Endothelial cell of hepatic sinusoid (primary cell): ENCODE measurements around the gene LTBP1.

Experiments used
- in situ Hi-C: cut with HindIII; loops from 2 replicates; pipeline ENCODE4 v1.10.0; 2017; ENCODE audit warnings: low sequenced_read_pairs

The LTBP1 gene

DNA sequence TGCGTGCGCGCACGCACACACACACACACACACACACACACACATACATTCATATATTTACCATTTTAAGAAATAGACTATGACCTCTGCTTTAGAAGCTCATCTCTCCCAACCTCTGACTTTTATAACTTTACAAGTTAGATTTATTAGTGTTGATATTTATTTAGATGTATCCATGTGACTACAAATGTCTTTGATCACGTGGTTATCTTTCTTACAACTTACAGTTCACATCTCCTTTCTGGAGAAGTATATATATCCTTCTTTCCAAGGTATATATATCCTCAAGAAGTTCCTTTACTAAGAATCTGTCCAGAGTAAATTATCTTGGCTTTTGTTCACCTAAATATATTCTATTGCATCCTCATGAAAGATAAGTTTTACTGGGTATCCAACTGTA, 16.3 kb upstream of the LTBP1 start:
- in situ Hi-C loops = no loop called here

DNA sequence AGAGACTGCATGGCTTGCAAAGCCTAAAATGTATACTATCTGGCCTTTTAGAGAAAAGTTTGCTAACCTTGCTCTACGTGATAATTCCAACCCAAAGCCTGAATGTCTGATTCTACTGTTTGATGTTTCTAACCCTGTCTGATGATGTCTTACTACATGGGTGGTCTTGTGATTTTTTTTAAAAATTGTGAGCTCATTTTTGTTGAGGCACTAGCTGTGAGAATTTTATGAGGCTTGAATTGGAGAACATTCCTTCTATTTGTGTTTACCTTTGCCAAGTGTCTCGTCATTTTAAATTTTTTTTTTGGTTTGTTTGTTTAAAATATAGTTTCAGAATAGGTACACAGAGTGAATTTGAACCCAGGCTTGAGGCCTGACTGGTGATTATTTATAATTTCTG, 15.2 kb upstream of the LTBP1 start:
- in situ Hi-C loops = no loop called here

DNA sequence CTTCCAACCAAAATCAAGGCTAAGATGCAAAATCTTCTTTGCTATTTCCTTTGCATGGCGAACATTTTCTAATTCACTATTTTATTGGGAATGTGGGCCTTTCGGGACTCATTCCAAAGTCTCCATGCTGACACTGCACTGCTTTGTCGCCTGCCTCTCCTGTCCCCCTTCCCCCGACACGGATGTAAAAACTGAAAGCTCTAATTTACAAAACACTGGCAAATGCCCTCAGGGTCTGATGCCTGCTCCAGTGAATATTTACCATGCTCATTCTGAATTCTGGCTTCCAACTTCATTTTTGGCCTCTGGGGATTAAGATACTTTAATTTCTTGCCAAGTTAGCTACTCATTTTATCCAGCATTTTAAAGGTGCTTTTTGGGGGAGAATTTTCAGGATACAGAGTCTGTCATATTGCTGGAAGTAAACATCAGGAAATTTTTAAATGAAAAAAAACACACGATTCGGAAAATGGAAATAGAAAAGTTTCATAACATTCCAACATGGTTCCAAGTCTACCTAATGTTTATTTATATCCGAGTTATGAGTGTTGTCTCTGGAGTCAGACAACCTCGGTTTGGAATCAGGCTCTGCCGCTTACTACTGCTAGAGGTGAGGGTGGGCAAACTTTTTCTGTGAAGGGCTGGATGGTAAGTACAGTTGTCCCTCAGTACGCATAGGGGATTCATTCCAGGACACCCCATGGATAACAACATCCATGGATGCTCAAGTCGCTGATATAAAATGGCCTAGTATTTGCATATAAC, 14.6 kb upstream of the LTBP1 start:
- in situ Hi-C loops = no loop called here

DNA sequence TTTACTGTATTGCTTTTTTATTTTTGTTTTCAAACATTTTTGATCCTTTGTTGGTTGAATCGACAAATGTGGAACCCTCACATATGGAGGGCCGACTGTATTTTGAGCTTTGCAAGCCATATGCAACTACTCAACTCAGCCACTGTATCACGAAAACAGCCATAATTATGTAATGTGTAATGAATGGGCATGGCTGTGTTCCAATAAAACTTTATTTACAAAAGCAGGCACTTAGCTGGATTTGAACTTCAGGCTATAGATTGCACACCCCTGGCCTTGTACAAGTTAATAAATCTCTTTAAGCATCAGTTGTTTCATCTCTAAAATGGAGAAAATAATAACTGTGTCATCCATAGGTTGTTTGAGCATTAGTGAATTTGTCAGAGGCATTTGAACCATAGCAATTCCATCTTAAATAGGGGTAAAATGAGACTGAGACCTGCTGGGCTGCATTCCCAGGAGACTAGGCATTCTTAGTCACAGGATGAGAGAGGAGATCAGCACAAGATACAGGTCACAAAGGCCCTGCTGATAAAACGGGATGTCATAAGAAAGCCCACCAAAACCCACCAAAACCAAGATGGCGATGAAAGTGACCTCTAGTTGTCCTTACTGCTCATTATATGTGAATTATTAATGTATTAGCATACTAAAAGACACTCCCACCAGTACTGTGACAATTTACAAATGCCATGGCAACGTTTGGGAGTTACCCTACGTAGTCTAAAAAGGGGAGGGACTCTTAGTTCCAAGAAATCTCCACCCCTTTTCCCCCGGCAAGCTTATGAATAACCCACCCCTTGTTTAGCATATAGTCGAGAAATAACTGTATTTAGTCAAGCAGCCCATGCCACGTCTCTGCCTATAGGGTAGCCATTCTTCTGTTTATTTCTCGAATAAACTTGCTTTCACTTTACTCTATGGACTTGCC, 13.7 kb upstream of the LTBP1 start:
- in situ Hi-C loops = no loop called here

DNA sequence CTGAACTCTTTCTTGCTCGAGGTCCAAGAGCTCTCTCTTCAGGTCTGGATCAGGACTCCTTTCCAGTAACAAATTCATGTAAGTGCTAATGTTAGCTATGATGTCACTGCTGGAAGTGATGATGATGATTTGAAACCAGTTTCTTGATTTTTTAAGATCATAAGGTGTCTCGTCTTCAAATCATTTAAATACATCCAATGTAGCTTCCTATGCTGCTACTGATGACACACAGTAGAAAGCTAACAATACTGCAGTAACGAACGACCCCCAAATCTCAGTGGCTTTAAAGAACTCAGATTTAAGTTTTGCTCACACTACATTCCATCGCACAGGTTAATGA, 13.0 kb upstream of the LTBP1 start:
- in situ Hi-C loops = no loop called here

DNA sequence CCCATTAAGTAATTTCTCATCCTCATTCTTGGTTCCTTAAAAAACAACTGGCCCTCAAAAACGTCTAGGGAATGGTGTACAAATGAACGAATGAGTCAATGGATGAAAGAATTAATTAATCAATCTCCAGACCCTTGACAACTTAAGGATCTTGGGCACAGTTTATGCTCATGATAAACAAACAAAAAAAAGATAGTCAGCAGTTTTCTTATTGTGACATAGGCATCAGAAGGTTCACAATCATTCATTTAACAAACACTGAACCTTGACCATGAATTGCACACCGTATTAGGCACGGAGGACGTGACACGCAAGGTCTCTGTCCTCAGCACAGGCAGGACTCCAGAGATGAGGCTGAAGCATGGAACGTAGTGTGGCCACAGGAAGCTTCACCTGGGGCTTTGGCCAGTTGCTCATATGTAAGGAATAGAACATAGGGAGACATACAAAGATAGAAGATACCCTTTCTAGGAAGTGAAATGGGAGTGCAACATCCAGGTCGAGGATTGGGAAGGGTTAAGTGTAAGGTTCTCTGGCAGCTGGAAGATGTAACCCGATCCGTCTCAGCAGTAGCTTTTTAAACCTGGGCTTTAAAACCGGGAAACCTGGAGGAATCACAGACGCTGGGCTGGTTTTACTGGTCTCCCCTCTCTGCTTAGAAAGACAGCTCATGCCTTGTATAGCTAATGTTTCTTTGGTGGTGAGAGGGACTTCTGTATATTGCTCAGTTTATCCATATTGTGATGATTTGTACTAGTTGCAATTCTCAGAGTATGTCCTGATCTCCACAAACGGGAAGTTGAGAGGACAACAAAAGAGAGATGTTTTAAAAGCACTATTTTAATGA, 8.9 kb upstream of the LTBP1 start:
- in situ Hi-C loops = no loop called here

DNA sequence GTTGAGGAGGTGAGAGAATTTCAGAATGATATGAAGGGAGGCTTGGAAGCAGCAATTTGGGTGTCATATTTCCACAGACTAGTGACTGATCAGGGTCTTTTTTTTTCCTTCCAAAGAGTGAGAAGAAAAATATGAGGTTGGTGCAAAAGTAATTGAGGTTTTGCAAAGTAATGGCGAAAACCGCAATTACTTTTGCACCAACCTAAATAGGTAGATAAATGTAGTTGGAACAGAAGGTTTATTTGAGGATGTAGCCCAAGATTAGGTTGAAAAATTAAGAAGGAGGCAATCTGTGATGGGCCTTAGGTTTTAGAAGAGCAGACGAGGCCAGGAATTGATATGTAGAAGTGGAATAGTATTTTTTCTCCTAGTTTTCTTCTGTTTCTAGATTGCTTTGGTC, 7.8 kb upstream of the LTBP1 start:
- in situ Hi-C loops = no loop called here

DNA sequence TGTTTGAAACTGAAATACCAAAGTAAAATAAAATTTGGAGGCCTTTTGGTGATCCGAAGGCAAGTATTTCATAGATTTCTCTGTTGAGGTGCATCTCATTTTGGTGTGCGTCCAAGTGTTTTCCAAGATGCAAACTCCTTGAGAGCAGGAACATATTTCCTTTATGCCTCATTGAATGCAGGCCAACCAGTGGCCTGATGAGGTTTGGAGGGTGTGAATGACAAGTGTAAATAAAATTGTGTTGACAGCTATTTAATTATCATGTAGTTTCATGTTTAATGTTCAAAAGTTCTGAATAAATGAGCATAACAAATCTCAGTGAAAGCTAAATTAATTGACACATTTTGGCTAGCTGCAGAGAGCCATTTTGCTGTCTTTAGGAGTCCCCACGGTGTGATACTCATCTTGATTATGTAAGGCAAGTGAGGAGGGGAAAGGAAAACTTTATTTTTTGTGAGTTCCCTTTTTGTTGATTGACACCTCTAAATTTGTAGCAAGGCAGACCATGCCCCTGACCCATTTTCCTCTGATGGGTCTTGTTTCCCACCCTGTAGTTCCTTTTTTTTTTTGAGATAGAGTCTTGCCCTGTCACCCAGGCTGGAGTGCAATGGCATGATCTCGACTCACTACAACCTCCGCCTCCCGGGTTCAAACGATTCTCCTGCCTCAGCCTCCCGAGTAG, 6.3 kb upstream of the LTBP1 start:
- in situ Hi-C loops = no loop called here

DNA sequence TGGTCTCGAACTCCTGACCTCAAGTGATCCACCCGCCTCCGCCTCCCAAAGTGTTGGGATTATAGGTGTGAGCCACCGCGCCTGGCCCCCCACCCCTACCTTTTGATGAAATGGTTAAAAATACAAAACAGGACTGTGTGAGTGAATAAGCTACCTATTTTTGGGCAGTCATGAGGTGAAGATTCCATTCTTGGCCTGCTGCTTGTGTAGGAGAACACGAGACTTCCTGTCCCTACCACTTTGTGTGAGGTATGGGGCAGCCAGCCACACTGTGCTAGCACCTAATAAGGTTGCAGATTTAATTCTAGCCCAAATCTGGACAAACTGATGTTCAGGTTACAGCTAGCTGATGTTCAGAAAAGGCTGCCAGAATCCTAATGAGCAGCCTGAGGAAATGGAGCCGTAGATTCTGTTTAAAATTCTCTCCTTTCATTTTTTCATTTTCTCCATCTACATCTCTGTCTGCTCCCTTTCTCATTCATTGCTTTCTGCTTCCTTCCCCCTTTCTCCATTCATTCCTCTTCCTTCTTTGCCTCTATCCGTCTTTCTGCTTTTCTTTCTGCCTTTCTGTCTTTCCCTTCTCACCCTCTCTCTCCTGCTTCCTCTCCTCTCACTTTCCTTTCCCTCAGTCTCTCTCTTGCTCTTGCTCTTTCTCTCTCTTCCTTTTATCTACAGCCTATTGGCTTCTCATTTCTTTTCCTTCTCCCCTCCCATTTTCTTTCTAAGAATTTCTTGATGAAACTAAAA, 4.6 kb upstream of the LTBP1 start:
- in situ Hi-C loops = no loop called here

DNA sequence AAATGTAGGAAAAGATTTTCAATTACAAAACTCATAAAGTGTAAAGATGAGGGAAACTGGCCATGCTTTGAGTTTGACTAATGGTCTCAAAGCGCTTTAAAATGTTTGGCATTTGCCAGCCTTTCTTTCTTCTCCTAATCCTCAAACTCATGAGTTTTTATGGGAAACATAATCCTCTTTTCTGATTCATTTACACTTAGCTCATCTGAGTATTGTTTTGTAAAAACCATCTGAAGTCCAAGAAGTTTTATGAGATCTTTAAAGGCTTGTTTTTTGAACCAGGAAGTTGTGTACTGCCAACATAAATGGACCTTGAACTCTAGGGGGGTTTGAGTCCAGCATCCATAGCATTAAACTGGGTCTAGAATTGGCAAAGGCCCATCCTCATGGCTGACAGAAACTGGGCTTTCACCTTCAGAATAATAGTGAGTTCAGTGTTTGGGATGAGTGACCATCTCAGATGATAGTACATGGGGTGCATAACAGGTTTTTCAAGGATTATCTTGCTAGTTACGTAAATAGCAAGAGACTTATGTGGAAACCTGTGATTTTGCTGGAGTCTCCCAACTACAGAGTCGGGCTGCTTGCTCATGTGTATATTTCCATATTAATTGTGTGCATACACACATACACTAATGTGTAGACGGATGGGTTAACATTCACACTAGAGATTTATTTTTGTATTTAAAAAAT, 3.8 kb upstream of the LTBP1 start:
- in situ Hi-C loops = no loop called here

DNA sequence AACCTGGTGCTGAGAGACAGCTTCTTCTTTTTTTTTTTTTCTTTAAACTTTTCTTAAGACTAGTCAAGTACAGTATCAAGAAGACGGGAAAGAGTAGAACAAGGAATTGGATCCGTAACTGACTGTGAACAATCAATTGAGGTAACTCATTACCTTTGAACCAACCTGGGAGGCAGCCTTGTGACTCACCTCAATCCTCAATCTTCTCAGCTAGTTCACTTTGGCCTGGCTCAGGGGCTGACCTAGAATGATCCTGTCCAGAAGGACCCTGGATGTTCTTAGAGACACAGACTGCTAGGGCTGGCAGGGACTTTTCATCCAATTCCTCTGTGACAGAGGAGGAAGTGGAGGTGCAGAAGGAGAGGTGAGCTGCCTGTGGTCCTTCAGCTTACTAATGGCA, 1.5 kb upstream of the LTBP1 start:
- in situ Hi-C loops = loop anchor here (5.0 kb wide), 2 partner anchors 322 to 427 kb away; no protein-coding TSS in a partner anchor

DNA sequence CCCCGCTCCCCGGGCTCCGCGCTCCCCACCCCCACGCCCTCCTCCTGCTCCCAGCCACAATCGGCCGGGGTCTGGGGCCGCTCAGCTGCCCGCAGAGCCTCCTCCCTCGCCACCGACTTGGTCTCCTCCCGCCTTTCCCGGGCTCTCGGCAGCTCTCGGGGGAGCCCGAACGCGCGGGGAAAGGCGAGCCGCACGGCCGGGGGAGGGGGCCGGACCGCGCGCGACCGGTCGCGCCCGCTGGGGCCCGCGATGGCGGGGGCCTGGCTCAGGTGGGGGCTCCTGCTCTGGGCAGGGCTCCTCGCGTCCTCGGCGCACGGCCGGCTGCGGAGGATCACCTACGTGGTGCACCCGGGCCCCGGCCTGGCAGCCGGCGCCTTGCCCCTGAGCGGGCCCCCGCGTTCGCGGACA, 327 bp downstream of the LTBP1 start:
- in situ Hi-C loops = loop anchor here (5.0 kb wide), 2 partner anchors 320 to 425 kb away; no protein-coding TSS in a partner anchor

DNA sequence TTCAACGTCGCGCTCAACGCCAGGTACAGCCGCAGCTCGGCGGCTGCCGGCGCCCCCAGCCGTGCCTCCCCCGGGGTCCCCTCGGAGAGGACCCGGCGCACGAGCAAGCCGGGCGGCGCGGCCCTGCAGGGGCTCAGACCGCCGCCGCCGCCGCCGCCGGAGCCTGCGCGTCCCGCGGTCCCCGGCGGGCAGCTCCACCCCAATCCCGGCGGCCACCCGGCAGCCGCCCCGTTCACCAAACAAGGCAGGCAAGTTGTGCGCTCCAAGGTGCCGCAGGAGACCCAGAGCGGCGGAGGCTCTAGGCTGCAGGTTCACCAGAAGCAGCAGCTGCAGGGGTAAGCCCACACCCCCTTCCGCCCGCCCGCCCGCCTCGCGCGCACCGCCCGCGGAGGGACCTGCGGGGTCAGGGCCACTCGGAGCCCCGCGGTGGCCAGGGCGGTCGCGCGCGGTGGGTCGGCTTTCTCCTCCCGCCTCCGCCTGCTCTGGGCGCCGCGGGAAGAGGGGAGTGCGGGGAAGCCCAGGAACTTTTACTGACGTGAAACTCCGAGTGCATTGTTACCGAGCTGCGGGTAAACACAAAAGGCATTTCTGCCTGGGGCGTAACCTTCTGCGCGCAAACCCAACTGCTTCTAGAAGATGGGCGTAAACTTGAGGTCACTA, 861 bp downstream of the LTBP1 start:
- in situ Hi-C loops = loop anchor here (5.0 kb wide), 2 partner anchors 320 to 425 kb away; no protein-coding TSS in a partner anchor

DNA sequence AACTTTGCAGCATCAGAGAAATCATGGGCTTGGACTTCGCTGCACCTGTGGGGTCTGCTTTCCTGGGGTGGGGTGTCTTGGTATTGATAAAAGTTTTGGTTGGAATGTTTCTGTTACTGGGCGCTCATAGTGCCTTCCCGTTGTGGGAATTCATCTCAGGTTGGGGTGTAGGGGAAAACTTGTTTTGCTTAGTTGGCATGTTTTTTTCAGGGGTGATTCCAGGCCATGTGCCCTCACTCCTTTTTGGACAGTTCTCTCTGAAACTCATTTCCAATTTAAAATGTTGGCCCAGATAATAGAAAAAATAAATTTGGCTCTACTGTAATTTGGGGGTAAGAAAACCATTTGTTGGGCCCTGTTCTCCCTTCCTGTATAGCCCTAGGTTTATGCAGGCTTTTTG, 1.5 kb downstream of the LTBP1 start:
- in situ Hi-C loops = loop anchor here (5.0 kb wide), 2 partner anchors 319 to 424 kb away; no protein-coding TSS in a partner anchor

DNA sequence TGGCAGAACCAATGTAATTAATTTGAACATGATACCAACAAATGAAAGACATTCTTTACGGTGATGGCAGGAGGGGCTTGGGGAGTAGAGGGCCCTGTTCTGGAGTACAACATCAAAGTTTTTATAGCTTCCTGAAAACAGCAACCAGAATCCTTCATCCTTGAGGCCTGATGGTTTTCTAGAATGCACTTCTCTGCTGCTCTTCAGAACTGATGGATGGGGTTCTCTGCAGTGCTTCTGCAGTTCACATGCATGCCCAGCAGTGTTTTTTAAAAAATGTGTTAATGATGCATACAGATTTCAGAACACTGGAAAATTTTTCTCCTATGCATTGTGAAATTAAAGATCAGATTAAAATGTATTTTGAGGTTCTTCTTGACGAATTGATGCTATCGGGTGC, 2.5 kb downstream of the LTBP1 start:
- in situ Hi-C loops = loop anchor here (5.0 kb wide), 2 partner anchors 318 to 423 kb away; no protein-coding TSS in a partner anchor

DNA sequence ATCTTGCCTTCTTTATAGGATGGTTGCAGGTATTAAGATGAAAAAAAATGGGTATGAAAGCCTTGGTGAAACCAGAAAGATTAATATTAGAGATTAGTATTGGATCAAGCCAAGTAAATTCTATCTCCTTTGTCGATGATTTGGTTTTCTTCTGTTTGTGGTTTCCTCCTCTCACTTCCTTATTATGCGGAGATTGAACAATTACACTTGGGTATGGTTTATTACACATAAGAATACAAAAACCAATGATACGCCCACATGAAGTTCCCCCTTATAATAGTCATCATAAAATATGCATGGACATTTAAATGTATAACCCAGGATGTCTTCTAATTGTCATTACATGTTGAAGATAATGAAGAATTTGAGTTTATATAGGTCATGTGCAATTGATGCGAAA, 4.9 kb downstream of the LTBP1 start:
- in situ Hi-C loops = no loop called here

DNA sequence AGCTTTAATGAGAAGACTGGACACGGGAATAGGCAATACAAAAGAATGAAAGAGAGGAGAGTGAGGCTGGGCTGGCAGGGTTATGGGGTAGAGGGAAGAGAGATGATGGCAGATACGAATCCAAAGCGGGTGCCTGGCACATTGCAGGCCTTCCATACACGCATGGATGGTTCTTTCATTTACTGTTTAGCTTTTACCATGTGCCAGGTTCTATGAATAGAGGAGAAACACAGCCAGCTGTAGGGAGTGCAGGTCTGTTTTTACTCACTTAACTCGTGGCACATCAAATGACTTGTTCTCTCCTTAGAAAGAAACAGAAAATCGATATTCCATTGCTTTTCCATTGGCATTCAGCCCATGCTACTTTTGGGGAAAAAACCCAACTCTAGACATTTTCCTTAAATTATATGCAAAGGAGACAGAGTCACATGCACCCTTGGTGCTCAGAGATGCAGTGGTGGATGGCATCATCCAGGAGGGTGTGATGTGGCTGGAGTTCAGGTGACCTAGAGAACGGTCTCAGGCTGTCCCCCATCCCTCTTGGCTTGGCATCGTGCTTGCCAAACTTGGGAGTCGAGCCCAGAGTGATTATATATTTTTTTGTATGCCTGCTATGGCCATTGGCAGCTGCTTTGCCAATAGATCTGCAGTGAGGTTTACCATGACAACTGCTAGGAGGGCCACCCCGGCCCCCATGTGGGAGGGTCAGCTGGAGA, 6.2 kb downstream of the LTBP1 start:
- in situ Hi-C loops = no loop called here

DNA sequence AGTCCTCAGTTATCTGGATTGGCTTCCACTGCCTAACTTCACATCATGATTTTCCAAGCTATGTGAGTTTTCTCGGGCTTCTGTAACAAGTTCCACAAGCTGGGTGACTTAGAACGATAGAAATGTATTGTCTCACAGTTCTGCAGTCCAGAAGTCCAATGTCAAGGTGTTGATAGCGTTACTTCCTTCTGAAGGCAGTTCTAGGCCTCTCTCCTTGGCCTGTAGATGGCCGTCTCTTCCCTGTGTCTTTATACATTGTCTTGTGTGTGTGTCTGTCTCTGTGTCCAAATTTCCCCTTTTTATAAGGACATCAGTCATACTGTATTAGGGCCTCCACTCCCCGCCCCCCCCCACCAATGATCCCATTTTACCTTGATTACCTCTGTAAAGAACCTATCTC, 7.5 kb downstream of the LTBP1 start:
- in situ Hi-C loops = no loop called here
